K562 (cell line): Measurements from ENCODE around the gene SPRED2. TPM values are rescaled to one million over a fixed set of nuclear protein-coding genes. Genes with fewer than 3 reads are reported as not detected.

ENCODE experiments used
- ATAC-seq: fragments of 200-7000 bp; cut with Tn5 transposase; 3 replicates; pipeline ENCODE4 v1.9.1; 2020; ENCODE audit warnings: moderate library complexity
- BruUV-seq: library from RNA; stranded (reverse); fragments of 400-500 nt; replicated peaks from 2 replicates; lab custom pipeline; 2021; lab: Mats Ljungman, UMichigan
- CTCF ChIA-PET: fragments of 300-600 bp; formaldehyde crosslinking; extraction: SDS; loops from one replicate; lab custom pipeline; 2021; ENCODE audit warnings: low intra/inter-chr PET ratio; lab: Yijun Ruan, JAX
- POLR2A ChIA-PET: fragments of 300-600, 350-650 bp; sonication (Branson Sonifier 250); formaldehyde crosslinking; extraction: SDS; loops from one replicate; lab custom pipeline; 2021; ENCODE audit warnings: antibody characterized with exemption, inconsistent platforms; lab: Yijun Ruan, JAX
- DNase-seq, 4 experiments: peaks; one replicate each; pipeline versions ENCODE4 v3.0.0 to v3.0.0-alpha.2; 2011 to 2018; ENCODE audit warnings: low spot score in 3 of 4, mixed read lengths in 3 of 4; ENCODE audit errors: extremely low read depth in 1 of 4
- FAIRE-seq: peaks from 2 replicates; lab custom pipeline; 2011; peaks lifted over from hg19 to GRCh38; lab: Jason Lieb, UNC
- H2AFZ ChIP-seq: 2 replicates; pipeline ENCODE4 v1.6.0; 2011; ENCODE audit warnings: low read depth, low read length, control low read depth, inconsistent platforms
- H3K27ac ChIP-seq: fragments of 200-600 bp; 3 replicates; pipeline ENCODE4 v1.8.0; 2011; ENCODE audit warnings: low read depth, mild to moderate bottlenecking, control low read depth, inconsistent platforms, low read length, moderate library complexity, mixed read lengths; ENCODE audit errors: extremely low read depth
- H3K27me3 ChIP-seq, 2 experiments: fragments of 300-600 bp in 1 of 2; 2 replicates in 1 of 2; 3 replicates in 1 of 2; pipeline versions ENCODE4 v1.6.0 to v1.8.0; 2011; ENCODE audit warnings: inconsistent platforms in 2 of 2, low read length in 2 of 2, mild to moderate bottlenecking in 1 of 2, mixed read lengths in 1 of 2, moderate library complexity in 1 of 2; ENCODE audit not compliant: control insufficient read depth in 2 of 2, insufficient read depth in 2 of 2
- H3K36me3 ChIP-seq: fragments of 300-600 bp; 3 replicates; pipeline ENCODE4 v1.8.0; 2011; ENCODE audit warnings: mild to moderate bottlenecking, low read length, inconsistent platforms; ENCODE audit not compliant: control insufficient read depth, insufficient read depth
- H3K4me1 ChIP-seq, 2 experiments: fragments of 200-600 bp in 1 of 2; replicated peaks in 1 of 2; 2 replicates in 1 of 2; 3 replicates in 1 of 2; pipeline versions ENCODE4 v1.5.1 to v1.8.0; 2011; ENCODE audit warnings: inconsistent platforms in 2 of 2, low read length in 2 of 2, mild to moderate bottlenecking in 1 of 2, mixed read lengths in 1 of 2, moderate library complexity in 1 of 2; ENCODE audit not compliant: control insufficient read depth in 2 of 2, insufficient read depth in 2 of 2
- H3K4me2 ChIP-seq: 2 replicates; pipeline ENCODE4 v1.6.1; 2011; ENCODE audit warnings: low read length, control low read depth, inconsistent platforms, mixed read lengths; ENCODE audit not compliant: insufficient read depth
- H3K4me3 ChIP-seq: fragments of 200-600 bp; sonication (generic), shearing (Covaris generic); 2 replicates; pipeline ENCODE4 v1.5.1; 2016; ENCODE audit warnings: control low read depth, inconsistent platforms
- H3K79me2 ChIP-seq: fragments of 200-600 bp; 3 replicates; pipeline ENCODE4 v1.8.0; 2011; ENCODE audit warnings: low read length, inconsistent platforms; ENCODE audit not compliant: control insufficient read depth, insufficient read depth
- H3K9ac ChIP-seq, 2 experiments: 2 replicates each; pipeline versions ENCODE4 v1.6.0 to v1.6.1; 2011; ENCODE audit warnings: low read depth in 2 of 2, low read length in 2 of 2, control low read depth in 1 of 2, inconsistent platforms in 1 of 2, mild to moderate bottlenecking in 1 of 2, mixed read lengths in 1 of 2; ENCODE audit not compliant: insufficient read depth in 1 of 2
- H3K9me1 ChIP-seq: one replicate; pipeline ENCODE4 v1.6.0; 2011; ENCODE audit warnings: inconsistent platforms, mild to moderate bottlenecking, low read length, moderate library complexity; ENCODE audit not compliant: control insufficient read depth, insufficient read depth
- H3K9me3 ChIP-seq: replicated peaks from 2 replicates; pipeline ENCODE4 v1.5.1; 2011; ENCODE audit warnings: low read depth, low read length, inconsistent platforms; ENCODE audit not compliant: control insufficient read depth, insufficient read depth
- H4K20me1 ChIP-seq: replicated peaks from 2 replicates; pipeline ENCODE4 v1.6.1; 2011; ENCODE audit warnings: low read length, inconsistent platforms, mixed read lengths; ENCODE audit not compliant: control insufficient read depth, insufficient read depth
- ARHGAP35 ChIP-seq: fragments of 450-650 bp; IDR thresholded peaks from 2 replicates; pipeline ENCODE4 v1.6.1; 2018; ENCODE audit not compliant: partially characterized antibody
- FOXK2 ChIP-seq, 2 experiments: fragments of 450-650 bp; IDR thresholded peaks in 1 of 2; conservative IDR thresholded peaks in 1 of 2; 2 replicates each; pipeline ENCODE4 v1.6.1; 2016; ENCODE audit warnings: low read depth in 2 of 2, mild to moderate bottlenecking in 1 of 2
- KDM2B ChIP-seq: fragments of 250-450 bp; sonication (Bioruptor Pico); IDR thresholded peaks from 2 replicates; pipeline ENCODE4 v1.8.0; 2021; ENCODE audit warnings: mild to moderate bottlenecking, moderate library complexity
- NFIX ChIP-seq: fragments of 250-450 bp; sonication (Bioruptor Pico); IDR thresholded peaks from 2 replicates; pipeline ENCODE4 v1.4.0; 2020; ENCODE audit warnings: low read depth, mild to moderate bottlenecking, moderate library complexity
- PTTG1 ChIP-seq: fragments of 450-650 bp; IDR thresholded peaks from 2 replicates; pipeline ENCODE4 v1.6.1; 2016; ENCODE audit warnings: low read depth, mild to moderate bottlenecking, missing genetic modification characterization, missing compliant biosample characterization
- SRSF9 ChIP-seq: fragments of 200-400 bp; formaldehyde crosslinking; IDR thresholded peaks from 2 replicates; pipeline ENCODE4 v1.6.1; 2017; ENCODE audit warnings: low read depth, low read length, borderline replicate concordance
- XRCC5 ChIP-seq: fragments of 200-400 bp; formaldehyde crosslinking; IDR thresholded peaks from 2 replicates; pipeline ENCODE4 v1.6.1; 2017; ENCODE audit warnings: low read depth, mild to moderate bottlenecking, low read length
- ZNF668 ChIP-seq: fragments of 250-450 bp; sonication (Bioruptor Pico); IDR thresholded peaks from 2 replicates; pipeline ENCODE4 v1.8.0; 2022; ENCODE audit warnings: mild to moderate bottlenecking, inconsistent platforms
- ZNF778 ChIP-seq: fragments of 450-650 bp; formaldehyde crosslinking; IDR thresholded peaks from 2 replicates; pipeline ENCODE4 v1.4.0; 2020; ENCODE audit warnings: mild to moderate bottlenecking, moderate library complexity
- ZNF830 ChIP-seq: fragments of 250-450 bp; sonication (Bioruptor Pico); IDR thresholded peaks from 2 replicates; pipeline ENCODE4 v1.5.0; 2021; ENCODE audit warnings: mild to moderate bottlenecking
- WGBS: fragments of 100-300 bp; shearing (Covaris generic); methylation state at CpG from one replicate; pipeline ENCODE4 v1.1.6; 2016; ENCODE audit warnings: low coverage, mixed read lengths; ENCODE audit not compliant: insufficient coverage; ENCODE audit errors: missing lambda C conversion rate; 5-methylcytosine and 5-hydroxymethylcytosine counted together
- in situ Hi-C: fragments of 300-500 bp; cut with MboI; formaldehyde crosslinking; loops from 4 replicates; pipeline ENCODE4 v1.15.0; 2018; ENCODE audit warnings: inconsistent platforms, mixed read lengths
- intact Hi-C: fragments of 100-400 bp; cut with micrococcal nuclease; formaldehyde crosslinking; loops from 2 replicates; pipeline ENCODE4 v1.14.2; 2022
- polyA plus RNA-seq, 8 experiments: library from polyadenylated mRNA; depleted of rRNA in 4 of 8; stranded (reverse) in 5 of 8; unstranded in 3 of 8; fragments of >200 nt; fragmentation: Nextera tagmentation in 2 of 8; fragmentation: Illumina TruSeq in 1 of 8; extraction: Ambion mirVana in 2 of 8; extraction: Trizol in 1 of 8; gene quantifications; 2 replicates each; pipeline versions ENCODE4 v1.2.1 to v1.2.3, GENCODE V29; 2011 to 2014; ENCODE audit warnings: inconsistent platforms in 1 of 8, missing spikeins in 1 of 8
- total RNA-seq, 7 experiments: library from RNA; depleted of rRNA in 6 of 7; stranded (reverse); fragments of >200 nt in 6 of 7; fragmentation: Illumina TruSeq in 2 of 7; extraction: Trizol in 2 of 7; gene quantifications; 2 replicates each; pipeline versions ENCODE4 v1.2.1 to v1.2.3, GENCODE V29; 2011 to 2021; ENCODE audit warnings: low replicate concordance in 1 of 7
- TF ChIP-seq, protein P1 (sequence below): sonication (generic); formaldehyde crosslinking; IDR thresholded peaks from 2 replicates; pipeline ENCODE4 v1.8.0; 2022; ENCODE audit warnings: mild to moderate bottlenecking, missing genetic modification reagents
- TF ChIP-seq, protein P2 (sequence below): fragments of 250-450 bp; sonication (Bioruptor Pico); IDR thresholded peaks from 2 replicates; pipeline ENCODE4 v1.8.0; 2022; ENCODE audit warnings: inconsistent platforms, mild to moderate bottlenecking, moderate library complexity, borderline replicate concordance
- TF ChIP-seq, protein P3 (sequence below): sonication (generic); formaldehyde crosslinking; IDR thresholded peaks from 2 replicates; pipeline ENCODE4 v1.8.0; 2022; ENCODE audit warnings: mild to moderate bottlenecking, missing genetic modification reagents
- TF ChIP-seq, protein P4 (sequence below): fragments of 250-450 bp; sonication (Bioruptor Pico); IDR thresholded peaks from 2 replicates; pipeline ENCODE4 v1.5.1; 2021; ENCODE audit warnings: mild to moderate bottlenecking

Gene SPRED2
- total and polyA plus RNA-seq, 9 of the 15 experiments (the other 6 are each of a cell fraction or from before 2014, with no cell fraction given): 4.6 to 50.8 (median 14.1) TPM

DNA sequence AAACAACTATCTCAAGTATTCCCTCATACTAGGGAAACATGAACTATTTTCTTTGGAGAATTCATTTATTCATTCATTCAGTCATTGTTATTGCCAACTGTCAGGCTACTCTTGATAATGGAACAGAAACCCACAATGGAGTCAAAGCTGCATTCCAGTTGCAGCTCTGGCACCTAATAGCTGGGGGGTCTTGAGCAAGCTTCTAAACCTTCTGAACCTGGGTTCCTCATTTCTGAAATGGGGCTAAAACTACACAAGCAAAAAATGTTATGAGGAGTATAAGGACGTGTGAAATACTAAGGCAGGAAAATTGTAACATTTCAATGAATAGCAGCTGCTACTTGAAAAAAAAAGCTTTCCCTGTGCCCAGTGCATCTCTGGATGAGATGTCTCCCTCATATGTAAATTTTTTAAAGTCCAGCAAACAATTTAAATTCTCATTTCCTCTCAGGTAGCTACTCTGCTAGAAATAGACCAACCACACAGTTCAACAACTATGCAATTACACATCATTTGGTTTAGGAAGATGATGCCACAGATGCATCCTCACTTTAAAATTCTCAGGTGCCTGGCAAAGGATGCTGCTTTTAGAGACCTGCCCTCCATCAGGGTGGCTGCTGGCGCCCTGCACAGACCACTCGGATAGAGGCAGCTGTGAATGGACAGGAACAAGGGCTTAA, 38.5 kb downstream of the SPRED2 start:
- Histone ChIP-seq H2AFZ (no peak overlapping the region), H3K4me2 (no peak overlapping the region), H3K4me3 (no peak overlapping the region), H3K27me3 (no peaks in the 10 kb centered on the region), H3K36me3 (no peaks in the 10 kb centered on the region), H4K20me1 (peaks cover 60% of the 10 kb centered on the region), H3K27ac (no peak overlapping the region), H3K79me2 (peaks cover 97% of the 10 kb centered on the region), H3K4me1 (peaks cover 12 to 24% of the 10 kb centered on the region in 2 experiments; a peak in 4 of 5 replicates), H3K9ac (no peak overlapping the region), H3K9me1 (peaks cover 6% of the 10 kb centered on the region), H3K9me3 (no peaks in the 10 kb centered on the region)
- intact Hi-C loops (no loop called here), in situ Hi-C loops (no loop called here)
- FAIRE-seq (no peak), DNase-seq (no peak), ATAC-seq (no peak)
- 55% methylated on average over 3 of the region's 3 CpGs for WGBS
- ChIA-PET POLR2A (interaction anchor here (0.7 to 2.3 kb wide), 7 partner anchors 9 to 79 kb away, joined by 3 to 11 read pairs (median 3); partner anchors contain the start of gene SPRED2), CTCF (no interaction called here)
- no TSS peak for BruUV-seq
- no peak for TF ChIP-seq FOXK2 (conservative IDR thresholded peaks at IDR 0.05 in 1 of 2, IDR thresholded peaks at IDR 0.05 in 1 of 2; ENCODE audit: low read depth in 2 of 2)
- TF ChIP-seq ZNF830: no peak
- TF ChIP-seq ZNF778 (CRISPR knock-in tag): no peak
- TF ChIP-seq ARHGAP35: no peak
- TF ChIP-seq SRSF9: no peak
- TF ChIP-seq, protein P1, sequence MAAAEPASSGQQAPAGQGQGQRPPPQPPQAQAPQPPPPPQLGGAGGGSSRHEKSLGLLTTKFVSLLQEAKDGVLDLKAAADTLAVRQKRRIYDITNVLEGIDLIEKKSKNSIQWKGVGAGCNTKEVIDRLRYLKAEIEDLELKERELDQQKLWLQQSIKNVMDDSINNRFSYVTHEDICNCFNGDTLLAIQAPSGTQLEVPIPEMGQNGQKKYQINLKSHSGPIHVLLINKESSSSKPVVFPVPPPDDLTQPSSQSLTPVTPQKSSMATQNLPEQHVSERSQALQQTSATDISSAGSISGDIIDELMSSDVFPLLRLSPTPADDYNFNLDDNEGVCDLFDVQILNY (CRISPR knock-in tag): no peak
- no peak for TF ChIP-seq NFIX
- TF ChIP-seq, protein P2, sequence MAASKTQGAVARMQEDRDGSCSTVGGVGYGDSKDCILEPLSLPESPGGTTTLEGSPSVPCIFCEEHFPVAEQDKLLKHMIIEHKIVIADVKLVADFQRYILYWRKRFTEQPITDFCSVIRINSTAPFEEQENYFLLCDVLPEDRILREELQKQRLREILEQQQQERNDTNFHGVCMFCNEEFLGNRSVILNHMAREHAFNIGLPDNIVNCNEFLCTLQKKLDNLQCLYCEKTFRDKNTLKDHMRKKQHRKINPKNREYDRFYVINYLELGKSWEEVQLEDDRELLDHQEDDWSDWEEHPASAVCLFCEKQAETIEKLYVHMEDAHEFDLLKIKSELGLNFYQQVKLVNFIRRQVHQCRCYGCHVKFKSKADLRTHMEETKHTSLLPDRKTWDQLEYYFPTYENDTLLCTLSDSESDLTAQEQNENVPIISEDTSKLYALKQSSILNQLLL (CRISPR knock-in tag): no peak
- TF ChIP-seq XRCC5: no peak
- TF ChIP-seq, protein P3, sequence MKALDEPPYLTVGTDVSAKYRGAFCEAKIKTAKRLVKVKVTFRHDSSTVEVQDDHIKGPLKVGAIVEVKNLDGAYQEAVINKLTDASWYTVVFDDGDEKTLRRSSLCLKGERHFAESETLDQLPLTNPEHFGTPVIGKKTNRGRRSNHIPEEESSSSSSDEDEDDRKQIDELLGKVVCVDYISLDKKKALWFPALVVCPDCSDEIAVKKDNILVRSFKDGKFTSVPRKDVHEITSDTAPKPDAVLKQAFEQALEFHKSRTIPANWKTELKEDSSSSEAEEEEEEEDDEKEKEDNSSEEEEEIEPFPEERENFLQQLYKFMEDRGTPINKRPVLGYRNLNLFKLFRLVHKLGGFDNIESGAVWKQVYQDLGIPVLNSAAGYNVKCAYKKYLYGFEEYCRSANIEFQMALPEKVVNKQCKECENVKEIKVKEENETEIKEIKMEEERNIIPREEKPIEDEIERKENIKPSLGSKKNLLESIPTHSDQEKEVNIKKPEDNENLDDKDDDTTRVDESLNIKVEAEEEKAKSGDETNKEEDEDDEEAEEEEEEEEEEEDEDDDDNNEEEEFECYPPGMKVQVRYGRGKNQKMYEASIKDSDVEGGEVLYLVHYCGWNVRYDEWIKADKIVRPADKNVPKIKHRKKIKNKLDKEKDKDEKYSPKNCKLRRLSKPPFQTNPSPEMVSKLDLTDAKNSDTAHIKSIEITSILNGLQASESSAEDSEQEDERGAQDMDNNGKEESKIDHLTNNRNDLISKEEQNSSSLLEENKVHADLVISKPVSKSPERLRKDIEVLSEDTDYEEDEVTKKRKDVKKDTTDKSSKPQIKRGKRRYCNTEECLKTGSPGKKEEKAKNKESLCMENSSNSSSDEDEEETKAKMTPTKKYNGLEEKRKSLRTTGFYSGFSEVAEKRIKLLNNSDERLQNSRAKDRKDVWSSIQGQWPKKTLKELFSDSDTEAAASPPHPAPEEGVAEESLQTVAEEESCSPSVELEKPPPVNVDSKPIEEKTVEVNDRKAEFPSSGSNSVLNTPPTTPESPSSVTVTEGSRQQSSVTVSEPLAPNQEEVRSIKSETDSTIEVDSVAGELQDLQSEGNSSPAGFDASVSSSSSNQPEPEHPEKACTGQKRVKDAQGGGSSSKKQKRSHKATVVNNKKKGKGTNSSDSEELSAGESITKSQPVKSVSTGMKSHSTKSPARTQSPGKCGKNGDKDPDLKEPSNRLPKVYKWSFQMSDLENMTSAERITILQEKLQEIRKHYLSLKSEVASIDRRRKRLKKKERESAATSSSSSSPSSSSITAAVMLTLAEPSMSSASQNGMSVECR (CRISPR knock-in tag): no peak
- TF ChIP-seq PTTG1: no peak
- TF ChIP-seq ZNF668 (CRISPR knock-in tag): no peak
- TF ChIP-seq, protein P4, sequence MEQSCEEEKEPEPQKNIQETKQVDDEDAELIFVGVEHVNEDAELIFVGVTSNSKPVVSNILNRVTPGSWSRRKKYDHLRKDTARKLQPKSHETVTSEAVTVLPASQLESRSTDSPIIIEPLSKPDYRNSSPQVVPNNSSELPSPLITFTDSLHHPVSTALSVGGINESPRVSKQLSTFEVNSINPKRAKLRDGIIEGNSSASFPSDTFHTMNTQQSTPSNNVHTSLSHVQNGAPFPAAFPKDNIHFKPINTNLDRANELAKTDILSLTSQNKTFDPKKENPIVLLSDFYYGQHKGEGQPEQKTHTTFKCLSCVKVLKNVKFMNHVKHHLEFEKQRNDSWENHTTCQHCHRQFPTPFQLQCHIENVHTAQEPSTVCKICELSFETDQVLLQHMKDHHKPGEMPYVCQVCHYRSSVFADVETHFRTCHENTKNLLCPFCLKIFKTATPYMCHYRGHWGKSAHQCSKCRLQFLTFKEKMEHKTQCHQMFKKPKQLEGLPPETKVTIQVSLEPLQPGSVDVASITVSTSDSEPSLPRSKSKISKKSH (CRISPR knock-in tag): no peak
- no peak for TF ChIP-seq KDM2B (CRISPR knock-in tag)
